ENCODE results near the gene KIF5C.

GRCh38 chr2:148932536-148932935 is 57.5 kb downstream of the KIF5C start:
- TF ChIP-seq YY1 (IDR thresholded peaks at IDR 0.05; ENCODE audit: insufficient read depth, insufficient read length) = no peak
- no peak for TF ChIP-seq ZNF274 (IDR thresholded peaks at IDR 0.05; ENCODE audit: low read depth, low read length)
- no peak for TF ChIP-seq SUZ12 (IDR thresholded peaks at IDR 0.05; ENCODE audit: extremely low read depth, insufficient read depth, insufficient read length)

Data from NT2/D1 (cell line).